Osteocyte (in vitro differentiated cells): ENCODE data around the gene GLYATL1B. TPM values are rescaled to one million over a fixed set of nuclear protein-coding genes. Genes with fewer than 3 reads are reported as not detected.
"Not testable (repeated sequence)": the region's sequence is repeated elsewhere in the genome, so short reads cannot be mapped to it uniquely, and the experiment has no call there.

ENCODE experiments used
- DNase-seq: peaks from one replicate; pipeline ENCODE4 v3.0.0; 2021; ENCODE audit warnings: mixed read lengths; ENCODE audit not compliant: unreplicated experiment; ENCODE audit errors: extremely low spot score
- H3K27ac Mint-ChIP-seq: one replicate; pipeline ENCODE4 v1.8.0; 2021; ENCODE audit warnings: mild to moderate bottlenecking, mixed read lengths; ENCODE audit not compliant: unreplicated experiment
- H3K27me3 Mint-ChIP-seq: one replicate; pipeline ENCODE4 v1.8.0; 2021; ENCODE audit warnings: mixed read lengths; ENCODE audit not compliant: unreplicated experiment
- H3K36me3 Mint-ChIP-seq: one replicate; pipeline ENCODE4 v1.8.0; 2021; ENCODE audit warnings: mixed read lengths; ENCODE audit not compliant: unreplicated experiment
- H3K4me1 Mint-ChIP-seq: one replicate; pipeline ENCODE4 v1.8.0; 2021; ENCODE audit warnings: mixed read lengths; ENCODE audit not compliant: unreplicated experiment
- H3K4me3 Mint-ChIP-seq: one replicate; pipeline ENCODE4 v1.8.0; 2021; ENCODE audit warnings: mild to moderate bottlenecking, moderate library complexity, mixed read lengths; ENCODE audit not compliant: unreplicated experiment
- H3K9me3 Mint-ChIP-seq: one replicate; pipeline ENCODE4 v1.8.0; 2021; ENCODE audit warnings: mixed read lengths; ENCODE audit not compliant: unreplicated experiment
- CTCF ChIP-seq: fragments of 200-600 bp; sonication (generic); IDR thresholded peaks from 2 replicates; pipeline ENCODE4 v1.5.0; 2021; ENCODE audit warnings: antibody characterized with exemption, mild to moderate bottlenecking, moderate library complexity
- total RNA-seq: library from RNA; stranded (reverse); gene quantifications from 2 replicates; pipeline ENCODE4 v1.2.1, GENCODE V29; 2021

The GLYATL1B gene
- total RNA-seq, 1 donor from 2014 or later: not detected

DNA sequence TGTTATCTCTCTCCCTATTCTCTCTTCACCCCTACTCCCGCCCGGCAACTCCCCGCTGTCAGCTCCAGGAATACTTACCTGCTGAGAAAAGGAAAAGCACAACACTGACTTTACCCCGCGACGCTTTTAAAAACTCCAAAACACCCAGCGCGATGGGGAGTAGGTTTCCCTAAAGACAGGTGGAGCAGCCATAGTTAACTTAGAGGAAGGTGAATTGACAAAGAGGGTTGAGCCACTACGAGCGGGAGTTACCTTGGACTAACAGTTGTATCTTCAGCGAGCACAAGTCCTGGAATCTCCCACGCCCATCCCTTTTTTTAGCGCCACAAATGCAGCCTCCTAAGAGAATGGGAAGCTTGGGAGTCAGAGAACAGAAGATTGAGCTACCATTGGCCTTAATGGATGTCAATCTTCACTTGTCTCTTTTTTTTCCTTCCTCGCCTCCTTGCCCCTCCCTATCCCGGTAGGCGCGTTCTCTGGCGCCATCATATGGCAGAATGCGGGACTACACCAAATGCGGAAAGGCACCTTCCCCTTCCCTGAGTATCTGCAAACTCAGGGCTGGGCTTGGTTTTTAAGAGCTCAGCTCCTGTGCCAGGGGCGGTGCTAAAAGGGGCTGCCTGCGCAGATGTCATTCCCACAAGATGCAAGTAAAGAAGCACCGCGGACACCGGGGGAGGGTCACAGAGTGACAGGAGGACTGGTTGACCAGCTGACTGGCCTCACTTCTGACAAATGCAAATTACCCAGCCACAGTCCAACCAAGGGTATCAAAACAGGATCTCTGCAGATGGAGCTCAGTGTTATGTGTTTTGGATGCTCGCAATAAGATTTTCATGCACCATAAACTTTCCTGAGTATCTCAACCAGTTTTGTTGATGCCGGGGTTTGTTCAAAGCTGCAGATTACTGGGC is 27.7 kb upstream of the GLYATL1B start:
- not testable (repeated sequence) for DNase-seq, H3K4me1 Mint-ChIP-seq, H3K9me3 Mint-ChIP-seq, H3K4me3 Mint-ChIP-seq, H3K27ac Mint-ChIP-seq, H3K36me3 Mint-ChIP-seq
- TF ChIP-seq CTCF: peak; percentile 55
- peaks cover 39% of the 10 kb centered on the region for H3K27me3 Mint-ChIP-seq

GRCh38 chr11:59060096-59060495 is 26.0 kb upstream of the GLYATL1B start:
- H3K4me3 Mint-ChIP-seq, H3K4me1 Mint-ChIP-seq, H3K27ac Mint-ChIP-seq, H3K9me3 Mint-ChIP-seq, DNase-seq, H3K36me3 Mint-ChIP-seq: not testable (repeated sequence)
- peaks cover 34% of the 10 kb centered on the region for H3K27me3 Mint-ChIP-seq

DNA sequence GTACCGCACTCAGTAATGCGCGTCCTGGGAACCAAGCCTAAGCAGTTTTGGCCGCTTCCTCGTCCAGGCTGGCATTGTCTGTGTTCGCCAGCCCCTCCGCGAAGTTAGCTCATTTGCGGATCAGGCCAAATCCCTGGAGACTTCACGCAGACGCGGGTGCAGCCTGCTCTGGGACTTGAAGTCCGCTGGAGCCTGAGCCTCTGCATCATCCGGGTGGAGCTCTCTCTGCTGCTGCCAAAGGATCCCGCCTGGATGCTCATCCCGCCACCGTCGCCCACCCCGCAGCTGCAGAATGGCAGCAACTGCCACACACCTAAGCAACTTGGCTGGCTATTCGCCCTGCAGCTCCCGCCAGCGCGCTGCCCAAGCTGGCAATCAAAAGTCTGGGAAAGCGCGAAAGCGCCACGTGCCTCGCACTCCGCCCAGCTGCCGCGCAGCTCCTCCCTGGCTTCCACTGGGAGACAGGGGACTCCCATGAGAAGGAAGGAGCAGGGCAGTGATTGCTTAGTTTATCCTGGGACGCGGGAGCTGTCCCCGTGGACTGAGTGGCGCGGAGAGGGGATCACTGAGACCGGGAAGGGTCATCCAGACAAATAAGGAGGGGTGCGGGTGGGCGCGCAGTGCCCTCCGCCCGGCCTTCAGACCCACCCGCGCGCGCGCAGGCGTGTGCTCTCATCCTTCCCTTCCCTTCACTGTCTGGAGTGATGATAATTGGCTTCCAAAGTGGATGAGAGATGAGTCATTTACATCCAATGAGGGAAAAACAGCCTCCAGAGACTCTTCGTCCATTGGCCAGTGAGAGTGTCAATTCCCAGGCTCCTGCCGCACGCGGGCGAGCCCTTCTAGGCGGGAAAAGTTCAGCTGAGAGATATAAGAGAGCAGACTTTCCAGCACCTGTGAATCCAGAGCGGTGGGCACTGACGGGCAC is 23.2 kb upstream of the GLYATL1B start:
- DNase-seq: no peak
- Mint-ChIP-seq H3K27me3 (peaks cover 29% of the 10 kb centered on the region), H3K9me3 (no peaks in the 10 kb centered on the region), H3K36me3 (no peaks in the 10 kb centered on the region), H3K4me1 (peaks cover 2% of the 10 kb centered on the region), H3K27ac (no peak overlapping the region), H3K4me3 (no peak overlapping the region)
- TF ChIP-seq CTCF: no peak

- H3K27me3 Mint-ChIP-seq: peaks cover 22% of the 10 kb centered on the region
- not testable (repeated sequence) for H3K27ac Mint-ChIP-seq, H3K36me3 Mint-ChIP-seq, DNase-seq, H3K4me3 Mint-ChIP-seq, H3K4me1 Mint-ChIP-seq, H3K9me3 Mint-ChIP-seq
Measured at GRCh38 chr11:59063996-59064727, 21.9 kb upstream of the GLYATL1B start.

GRCh38 chr11:59069087-59069486 is 17.0 kb upstream of the GLYATL1B start:
- Mint-ChIP-seq H3K4me1 (no peaks in the 10 kb centered on the region), H3K9me3 (no peaks in the 10 kb centered on the region), H3K4me3 (no peak overlapping the region), H3K36me3 (no peaks in the 10 kb centered on the region), H3K27ac (no peak overlapping the region), H3K27me3 (peaks cover 51% of the 10 kb centered on the region)
- TF ChIP-seq CTCF: no peak
- no peak for DNase-seq
